ENCODE data around the gene CAMTA1.

Gene CAMTA1

DNA sequence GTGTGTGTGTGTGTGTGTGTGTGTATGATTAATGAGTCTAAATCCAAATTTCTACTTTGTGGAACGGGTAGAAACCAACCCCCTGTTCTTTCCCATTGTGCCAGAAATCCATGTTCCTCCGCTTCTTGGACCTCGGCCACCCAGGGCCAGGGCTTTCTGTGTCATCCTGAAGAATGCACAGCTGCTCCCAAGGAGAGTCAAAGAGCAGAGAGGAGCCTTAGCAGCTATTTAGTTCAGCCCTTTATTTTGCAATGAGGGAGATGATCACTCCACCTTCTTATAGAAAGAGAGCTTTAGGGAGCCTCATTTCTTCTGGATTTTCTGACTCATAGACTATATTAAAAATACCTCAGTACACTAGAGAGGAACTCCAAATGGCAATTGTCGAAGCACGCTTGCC is 496.6 kb downstream of the CAMTA1 start:
- no peak for TF ChIP-seq ZNF274 (IDR thresholded peaks at IDR 0.05; ENCODE audit: low read depth, low read length)
- no peak overlapping the region for H3K4me3 ChIP-seq (ENCODE audit: low read length)

DNA sequence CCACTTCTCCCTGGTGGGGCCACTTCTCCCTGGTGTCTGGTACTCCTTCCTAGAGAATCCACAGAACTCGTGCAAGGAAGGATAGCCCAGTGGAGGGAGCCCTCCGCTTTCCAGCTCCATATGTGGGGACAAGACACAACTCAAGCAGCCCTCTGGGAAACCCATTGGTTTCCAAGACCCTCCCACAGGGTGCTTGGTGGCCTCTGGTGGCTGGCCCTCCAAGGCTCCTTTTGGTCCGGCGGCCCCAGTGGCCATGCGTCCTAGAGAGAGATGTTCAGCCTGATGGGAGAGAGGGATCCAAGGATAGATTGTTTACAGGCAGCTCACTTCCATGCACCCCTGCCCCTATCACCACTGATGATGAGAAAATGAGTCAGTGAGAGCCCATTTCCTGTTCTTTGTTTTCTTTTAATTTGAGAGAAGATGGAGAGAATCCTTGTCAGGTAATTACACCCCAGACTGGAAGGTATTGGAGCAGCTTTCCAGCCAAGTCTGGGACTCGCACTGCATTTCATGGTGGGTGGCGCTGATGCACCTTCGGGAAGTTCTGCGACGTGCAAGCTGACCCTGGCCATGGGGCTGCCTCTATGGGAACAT is 499.7 kb downstream of the CAMTA1 start:
- TF ChIP-seq ZNF274 (IDR thresholded peaks at IDR 0.05; ENCODE audit: low read depth, low read length) = no peak
- H3K4me3 ChIP-seq (ENCODE audit: low read length) = no peak overlapping the region

DNA sequence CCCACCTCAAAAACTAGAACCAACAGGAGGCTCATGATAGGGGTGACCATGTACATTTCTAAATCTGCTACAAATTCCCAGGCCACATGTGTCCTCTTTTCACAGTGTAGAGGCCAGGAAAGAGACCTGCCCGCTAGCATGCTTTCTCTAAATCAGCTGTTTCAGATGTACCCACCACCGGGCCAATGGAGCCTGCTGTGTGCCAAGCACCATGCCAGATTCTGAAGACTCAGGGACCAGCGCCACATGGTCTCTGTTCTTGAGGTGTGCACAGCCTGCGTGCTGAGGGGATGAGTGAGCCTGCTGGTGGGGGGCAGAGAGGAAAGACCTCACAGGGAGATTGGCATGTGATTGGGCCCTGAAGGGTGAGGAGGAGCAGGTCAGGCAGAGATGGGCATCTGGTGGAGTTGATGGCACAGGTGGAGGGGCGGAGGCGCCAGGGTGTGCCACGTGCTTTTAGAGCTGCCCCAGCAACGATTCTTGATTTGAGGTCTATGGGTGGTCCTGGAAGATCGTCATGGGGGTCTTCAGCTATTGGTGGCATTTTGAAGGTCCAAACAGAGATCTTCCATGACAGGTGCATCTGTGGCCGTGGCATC is 500.7 kb downstream of the CAMTA1 start:
- no peak for TF ChIP-seq ZNF274 (IDR thresholded peaks at IDR 0.05; ENCODE audit: low read depth, low read length)
- H3K4me3 ChIP-seq (ENCODE audit: low read length) = no peak overlapping the region

DNA sequence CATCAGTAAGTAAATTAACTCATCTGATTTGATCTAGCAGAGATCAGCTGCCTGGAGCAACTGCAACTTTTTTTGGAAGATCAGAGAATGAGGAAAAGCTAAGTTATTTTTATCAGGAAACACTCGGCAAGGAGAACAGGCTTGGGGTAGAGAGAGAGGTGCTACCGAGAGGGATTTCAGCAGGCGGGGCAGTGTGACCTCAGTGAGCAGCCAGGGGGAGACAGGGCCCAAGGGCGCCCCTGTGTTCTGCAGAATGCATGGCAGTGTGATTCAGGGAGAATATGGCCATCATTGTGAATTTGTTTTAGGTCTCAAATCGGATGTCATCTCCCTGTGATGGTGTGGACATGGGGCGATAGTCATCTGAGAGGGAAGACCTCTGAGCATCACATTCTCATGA is 501.8 kb downstream of the CAMTA1 start:
- H3K4me3 ChIP-seq (ENCODE audit: low read length) = no peak overlapping the region
- TF ChIP-seq ZNF274 (IDR thresholded peaks at IDR 0.05; ENCODE audit: low read depth, low read length) = no peak

DNA sequence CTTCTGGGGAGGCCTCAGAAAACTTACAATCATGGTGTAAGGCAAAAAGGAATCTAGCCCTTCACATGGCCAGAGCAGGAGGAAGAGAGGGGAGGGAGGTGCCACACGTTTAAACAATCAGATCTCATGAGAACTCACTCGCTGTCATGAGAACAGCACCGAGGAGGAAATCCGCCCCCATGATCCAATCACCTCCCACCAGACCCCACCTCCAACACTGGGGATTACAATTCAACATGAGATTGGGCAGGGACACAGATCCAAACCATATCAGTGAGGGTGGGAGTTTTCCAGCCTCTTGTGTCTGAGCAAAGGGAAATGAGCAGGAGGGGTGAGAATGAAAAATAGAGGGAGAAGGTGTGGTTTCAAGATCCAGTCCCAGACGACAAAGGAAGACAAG is 503.7 kb downstream of the CAMTA1 start:
- H3K4me3 ChIP-seq (ENCODE audit: low read length) = no peak overlapping the region
- TF ChIP-seq ZNF274 (IDR thresholded peaks at IDR 0.05; ENCODE audit: low read depth, low read length) = no peak

DNA sequence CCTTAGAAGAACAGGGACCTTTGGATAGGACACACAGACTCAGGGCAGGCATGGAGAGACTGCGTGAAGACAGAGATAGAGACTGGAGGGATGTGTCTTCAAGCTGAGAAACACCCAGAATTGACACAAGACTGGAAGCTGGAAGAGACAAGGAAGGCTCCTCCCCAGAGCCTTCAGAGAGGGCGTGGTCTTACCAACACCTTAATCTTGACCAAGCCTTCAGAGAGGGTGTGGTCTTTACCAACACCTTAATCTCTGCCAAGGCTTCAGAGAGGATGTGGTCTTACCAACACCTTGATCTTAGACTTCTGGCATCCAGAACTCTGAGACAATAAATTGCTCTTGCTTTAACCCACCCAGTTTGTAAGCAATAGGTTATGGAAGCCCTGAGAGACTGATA is 504.4 kb downstream of the CAMTA1 start:
- H3K4me3 ChIP-seq (ENCODE audit: low read length) = no peak overlapping the region
- TF ChIP-seq ZNF274 (IDR thresholded peaks at IDR 0.05; ENCODE audit: low read depth, low read length) = no peak

DNA sequence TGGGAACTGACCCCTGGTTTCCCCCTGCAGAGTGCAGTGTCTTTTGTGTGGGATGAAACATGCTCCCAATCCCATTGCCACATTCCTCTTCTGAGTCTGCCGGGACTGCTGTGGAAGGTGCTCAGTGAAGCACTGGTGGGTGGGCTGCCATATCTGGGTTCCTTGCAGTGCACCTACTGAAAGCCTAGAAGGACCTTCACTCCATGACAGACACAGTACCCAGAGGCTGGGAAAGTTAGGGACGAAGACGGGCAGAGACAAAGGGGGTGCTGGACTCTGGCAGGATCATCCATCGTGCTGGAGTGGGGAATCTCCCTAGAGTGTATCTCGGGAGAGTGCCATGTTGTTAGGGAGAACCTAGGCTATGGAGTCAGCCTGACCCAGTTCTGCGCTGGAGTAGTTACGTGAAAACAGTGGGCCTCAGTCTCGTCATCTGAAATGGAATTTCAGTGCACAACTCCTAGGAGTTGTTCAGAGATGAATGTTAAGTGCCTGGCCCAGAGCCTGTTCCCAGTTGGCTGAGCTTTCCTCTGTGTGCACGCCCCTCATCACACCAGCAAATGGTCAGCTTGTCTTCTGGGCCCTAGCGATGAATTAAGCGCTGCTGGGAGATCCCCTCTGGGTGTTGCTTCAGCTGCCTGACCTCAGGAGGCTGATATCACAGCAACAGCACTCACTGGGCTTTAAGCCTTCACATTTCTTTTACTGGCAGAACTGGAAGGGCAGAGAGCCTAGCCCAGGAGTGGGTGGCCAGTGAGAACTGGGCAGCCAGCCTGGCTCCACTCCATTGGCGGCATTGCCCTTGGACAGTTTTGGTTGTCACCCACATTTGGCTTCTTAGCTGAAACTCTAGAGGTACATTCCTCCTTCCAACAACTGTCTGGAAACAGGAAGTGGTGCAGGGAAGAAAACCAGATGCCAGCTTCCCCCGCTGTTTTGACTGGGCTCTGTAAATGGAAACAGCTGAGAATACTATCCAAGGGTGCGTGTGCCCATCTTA is 506.0 kb downstream of the CAMTA1 start:
- no peak overlapping the region for H3K4me3 ChIP-seq (ENCODE audit: low read length)
- TF ChIP-seq ZNF274 (IDR thresholded peaks at IDR 0.05; ENCODE audit: low read depth, low read length) = no peak

DNA sequence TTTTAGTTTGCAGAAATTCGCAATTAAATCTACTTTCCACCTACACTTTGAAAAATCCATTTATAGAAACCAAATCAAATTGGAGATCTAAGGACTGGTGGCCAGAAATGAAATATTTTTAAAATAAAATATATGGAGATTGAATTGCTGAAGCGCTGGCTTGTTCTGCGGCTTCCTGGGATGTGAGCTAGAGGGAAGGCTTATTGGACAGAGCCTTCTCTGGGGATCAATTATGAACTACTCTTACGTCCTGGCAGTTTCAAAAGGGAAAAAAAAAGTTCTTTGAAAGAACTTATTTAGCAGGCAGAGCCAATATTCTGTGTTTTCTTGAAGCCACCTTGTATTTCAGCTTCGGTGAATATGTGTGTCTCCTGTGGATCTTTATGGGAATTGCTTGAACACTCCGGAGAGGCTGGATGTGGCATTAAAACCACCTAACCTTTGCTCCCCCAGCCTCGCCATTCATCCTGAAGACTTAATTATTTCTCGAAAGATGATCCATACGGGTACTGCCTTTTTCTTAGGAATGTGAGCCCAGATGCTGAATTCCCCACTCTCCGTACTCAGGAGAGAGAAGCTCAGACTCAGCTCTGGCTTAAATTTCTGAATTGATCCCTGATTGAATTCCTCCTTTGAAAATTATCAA is 506.9 kb downstream of the CAMTA1 start:
- no peak for TF ChIP-seq ZNF274 (IDR thresholded peaks at IDR 0.05; ENCODE audit: low read depth, low read length)
- H3K4me3 ChIP-seq (ENCODE audit: low read length) = no peak overlapping the region

DNA sequence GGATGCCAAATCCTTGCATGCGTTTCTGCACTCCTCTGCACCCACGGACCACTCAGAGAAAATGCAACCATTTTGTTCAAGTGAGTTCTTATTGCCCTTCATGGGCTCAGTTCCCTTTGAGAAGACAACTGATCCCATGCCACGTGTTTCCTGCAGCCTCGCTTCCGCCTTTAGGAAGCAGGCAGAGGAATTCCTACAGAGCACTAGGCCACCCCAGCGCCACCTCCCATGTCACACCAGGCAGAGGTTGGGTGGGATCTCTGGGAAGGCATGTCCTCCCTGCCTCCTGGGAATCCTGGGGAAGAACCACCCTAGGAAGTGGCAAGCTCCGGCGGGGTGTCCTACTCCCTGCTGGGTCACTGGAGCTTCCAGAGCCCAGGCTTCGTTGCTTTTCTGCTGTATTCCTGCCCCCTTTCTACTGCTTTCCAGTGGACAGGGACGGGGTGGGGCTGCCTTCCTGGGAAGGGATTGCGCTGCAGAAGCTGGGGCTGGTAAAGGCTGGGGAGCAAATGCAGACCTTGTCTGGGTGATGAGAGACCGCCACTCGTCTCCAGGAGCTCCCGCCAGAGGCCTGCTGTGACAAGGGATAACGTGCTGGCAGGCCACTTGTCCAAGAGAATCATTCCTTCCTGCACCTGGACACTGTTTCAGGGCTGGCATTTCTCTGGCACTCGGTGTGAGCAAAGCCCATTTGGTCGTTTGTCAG is 507.6 kb downstream of the CAMTA1 start:
- no peak overlapping the region for H3K4me3 ChIP-seq (ENCODE audit: low read length)
- no peak for TF ChIP-seq ZNF274 (IDR thresholded peaks at IDR 0.05; ENCODE audit: low read depth, low read length)

DNA sequence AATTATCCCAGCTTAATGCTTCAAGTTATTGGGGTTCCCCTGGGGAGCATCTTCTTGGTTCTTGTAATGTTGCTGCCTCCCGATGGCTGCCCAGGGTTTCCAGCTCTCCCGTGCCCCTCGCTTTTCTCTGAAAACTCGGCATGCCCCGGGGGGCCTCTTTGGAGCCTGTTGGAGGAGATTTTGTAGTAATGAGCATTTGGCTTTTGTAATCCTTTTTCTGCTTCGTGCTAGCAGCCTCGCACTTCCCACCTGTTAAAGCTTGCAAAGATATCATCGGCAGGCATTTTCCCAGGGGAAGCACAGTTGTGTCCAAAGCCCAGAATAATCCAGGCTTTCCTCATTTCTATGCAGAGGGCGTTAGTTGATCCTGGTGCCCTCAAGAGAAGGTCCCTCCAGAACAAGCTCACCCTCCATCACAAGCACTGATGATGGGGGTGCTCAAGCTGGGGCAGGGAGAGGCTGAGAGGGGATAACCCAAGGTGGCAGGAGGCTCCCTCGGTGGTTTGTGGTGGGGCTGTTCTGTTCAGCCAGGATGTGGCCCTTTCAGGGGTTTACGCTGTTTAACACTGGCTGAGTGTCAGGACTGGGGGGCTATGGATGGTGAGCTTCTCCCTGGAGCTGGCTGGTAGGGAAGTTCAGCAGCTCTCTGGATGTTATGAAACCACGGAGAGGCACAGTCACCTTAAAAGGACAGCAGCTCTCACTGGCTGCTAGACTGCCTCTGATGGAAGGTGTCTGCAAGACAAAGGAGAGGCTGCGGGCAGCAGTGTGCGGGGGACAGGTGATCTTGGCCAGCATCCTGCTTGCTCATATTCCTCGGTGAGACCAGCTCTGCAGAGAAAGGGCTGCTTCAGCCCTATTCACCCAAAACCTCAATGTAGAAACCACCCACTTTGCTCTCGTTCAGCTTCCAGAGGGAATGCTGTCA is 508.7 kb downstream of the CAMTA1 start:
- H3K4me3 ChIP-seq (ENCODE audit: low read length) = no peak overlapping the region
- no peak for TF ChIP-seq ZNF274 (IDR thresholded peaks at IDR 0.05; ENCODE audit: low read depth, low read length)

DNA sequence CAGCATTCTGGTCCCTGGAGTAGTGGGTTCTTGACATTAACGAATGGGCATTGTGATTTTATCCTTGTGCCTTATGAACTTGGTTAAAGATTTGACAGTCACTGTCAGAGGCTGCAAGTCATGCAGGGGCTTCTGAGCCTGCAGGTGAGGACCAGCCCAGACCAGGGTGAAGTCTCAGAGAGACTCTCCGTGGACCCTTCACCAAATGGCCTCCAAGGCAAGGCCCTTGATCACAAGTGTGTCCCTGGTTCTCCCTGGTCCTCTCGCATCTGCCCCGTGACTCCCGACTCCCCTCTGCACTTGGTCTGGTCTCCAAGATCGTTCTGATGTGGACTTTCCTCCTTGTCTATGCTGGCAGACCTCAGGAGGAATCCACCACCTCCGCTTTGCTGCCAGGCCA is 509.4 kb downstream of the CAMTA1 start:
- no peak for TF ChIP-seq ZNF274 (IDR thresholded peaks at IDR 0.05; ENCODE audit: low read depth, low read length)

DNA sequence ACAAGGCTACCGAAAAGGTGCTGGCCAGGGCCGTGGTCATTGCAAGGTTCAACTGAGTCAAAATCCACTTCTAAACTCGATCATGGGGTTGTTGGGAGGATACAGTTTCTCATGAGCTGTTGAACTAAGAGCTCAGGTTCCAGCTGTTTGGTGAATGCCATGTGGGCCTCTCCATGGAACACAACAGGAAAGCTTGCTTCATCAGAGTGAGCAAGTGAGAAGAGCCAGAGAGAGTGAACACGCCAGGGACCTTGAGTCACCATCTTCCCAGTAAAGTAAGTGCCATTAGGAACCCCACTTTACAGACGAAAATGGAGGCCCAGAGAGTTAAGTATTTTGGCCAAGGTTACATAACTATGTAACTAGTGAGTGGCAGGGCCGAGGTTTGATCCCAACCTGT is 510.7 kb downstream of the CAMTA1 start:
- H3K4me3 ChIP-seq (ENCODE audit: low read length) = no peak overlapping the region
- TF ChIP-seq ZNF274 (IDR thresholded peaks at IDR 0.05; ENCODE audit: low read depth, low read length) = no peak

More for the DNA sequence above, 509.4 kb downstream of the CAMTA1 start:
- no peak overlapping the region for H3K4me3 ChIP-seq (ENCODE audit: low read length)

DNA sequence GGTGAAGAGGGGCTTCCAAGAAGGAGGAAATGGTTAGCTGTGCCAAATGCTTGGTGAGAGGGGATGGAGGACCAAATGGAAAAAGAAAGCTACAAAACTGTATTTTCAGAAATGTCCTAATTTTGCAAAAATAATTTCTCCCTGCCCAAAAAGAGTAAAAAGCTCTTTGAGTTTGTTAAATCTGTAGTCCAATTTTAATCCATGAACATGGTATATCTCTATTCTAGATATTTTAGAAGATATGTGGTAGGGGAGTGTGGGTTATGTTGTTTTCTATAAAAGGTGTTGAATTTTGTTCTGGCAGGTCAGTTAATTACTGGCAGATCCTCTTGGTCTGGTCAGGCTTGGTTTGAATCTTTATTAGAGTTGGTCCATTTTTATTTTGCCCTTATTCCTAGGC is 511.7 kb downstream of the CAMTA1 start:
- TF ChIP-seq ZNF274 (IDR thresholded peaks at IDR 0.05; ENCODE audit: low read depth, low read length) = no peak
- no peak overlapping the region for H3K4me3 ChIP-seq (ENCODE audit: low read length)

Measured in GM08714 (cell line).